Fibroblast of mammary gland (primary cell): Measurements from ENCODE around the gene LRMDA.

Experiments
- DNase-seq: peaks from one replicate; pipeline ENCODE4 v3.0.0-alpha.2; 2010; ENCODE audit warnings: low read depth
- H3K4me3 ChIP-seq: 2 replicates; pipeline ENCODE4 v1.5.1; 2011; ENCODE audit warnings: low read depth, mild to moderate bottlenecking, low read length, moderate library complexity; ENCODE audit not compliant: control insufficient read depth
- CTCF ChIP-seq: conservative IDR thresholded peaks from 2 replicates; pipeline ENCODE4 v1.5.1; 2011; ENCODE audit warnings: low read depth, low read length, inconsistent platforms; ENCODE audit not compliant: control insufficient read depth, insufficient read depth

Gene LRMDA

GRCh38 chr10:75426880-75427279 is 4.5 kb upstream of the LRMDA start:
- H3K4me3 ChIP-seq = no peak overlapping the region
- no peak for DNase-seq
- no peak for TF ChIP-seq CTCF

- H3K4me3 ChIP-seq = no peak overlapping the region
- no peak for TF ChIP-seq CTCF
- no peak for DNase-seq
Measured at GRCh38 chr10:75427951-75428350, 3.5 kb upstream of the LRMDA start.

- H3K4me3 ChIP-seq = no peak overlapping the region
- no peak for TF ChIP-seq CTCF
- peak; percentile 64 for DNase-seq
Measured at GRCh38 chr10:75428434-75429158, 2.8 kb upstream of the LRMDA start.

GRCh38 chr10:75429159-75429827 is 2.1 kb upstream of the LRMDA start:
- TF ChIP-seq CTCF = no peak
- DNase-seq = no peak
- no peak overlapping the region for H3K4me3 ChIP-seq

GRCh38 chr10:75430000-75430763 is 1.2 kb upstream of the LRMDA start:
- TF ChIP-seq CTCF = no peak
- H3K4me3 ChIP-seq = no peak overlapping the region
- DNase-seq = no peak

GRCh38 chr10:75432176-75432575 is 752 bp downstream of the LRMDA start:
- H3K4me3 ChIP-seq = no peak overlapping the region
- no peak for DNase-seq
- no peak for TF ChIP-seq CTCF
